Left forelimb (tissue), 1 donor: ENCODE results near the gene CNTN2.

ENCODE experiments used
- DNase-seq: peaks from one replicate; pipeline ENCODE4 v3.0.0-alpha.2; 2018; ENCODE audit warnings: low spot score

The CNTN2 gene

GRCh38 chr1:205018381-205018780 lies 24.6 kb upstream of the CNTN2 start:
- DNase-seq: no peak

DNA sequence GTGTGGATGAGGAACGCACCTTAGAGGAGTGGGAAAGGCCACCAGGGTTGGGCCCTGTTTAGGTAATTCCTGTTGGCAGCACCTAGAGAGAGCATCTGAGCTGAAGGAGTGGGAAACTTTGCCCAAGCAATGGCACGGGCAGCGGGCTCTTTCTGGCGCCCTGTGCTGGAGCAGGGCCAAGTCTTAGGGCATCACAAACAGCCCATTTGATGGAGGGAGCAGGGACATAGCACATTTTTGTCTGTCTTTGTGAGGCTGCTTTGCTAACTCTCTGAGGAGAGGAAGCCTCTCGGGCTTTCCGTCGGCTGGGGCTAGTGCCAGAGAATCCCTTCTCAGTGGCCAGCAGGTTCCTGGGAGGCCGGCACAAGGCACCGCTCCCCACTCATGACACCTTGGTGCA lies 22.5 kb upstream of the CNTN2 start:
- DNase-seq: no peak

- DNase-seq: no peak
Measured at GRCh38 chr1:205024679-205025078, 18.3 kb upstream of the CNTN2 start.

DNA sequence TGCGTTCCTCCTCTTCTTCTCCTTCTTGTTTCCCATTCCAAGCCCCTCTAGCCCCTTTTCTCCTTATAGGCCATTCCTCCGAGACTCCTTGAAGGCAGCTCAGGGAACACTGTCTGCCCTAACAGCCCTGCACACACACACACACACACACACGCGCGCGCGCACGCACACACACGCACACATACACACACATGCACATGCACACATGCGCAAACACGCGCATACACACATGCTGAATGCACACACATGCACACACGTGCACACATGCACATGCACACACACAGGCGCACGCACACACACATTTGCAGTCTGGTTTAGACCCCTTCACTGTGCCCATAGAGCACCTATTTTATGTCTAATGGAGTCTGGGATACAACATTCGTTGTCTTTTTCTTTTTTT lies 17.8 kb upstream of the CNTN2 start:
- no peak for DNase-seq

DNA sequence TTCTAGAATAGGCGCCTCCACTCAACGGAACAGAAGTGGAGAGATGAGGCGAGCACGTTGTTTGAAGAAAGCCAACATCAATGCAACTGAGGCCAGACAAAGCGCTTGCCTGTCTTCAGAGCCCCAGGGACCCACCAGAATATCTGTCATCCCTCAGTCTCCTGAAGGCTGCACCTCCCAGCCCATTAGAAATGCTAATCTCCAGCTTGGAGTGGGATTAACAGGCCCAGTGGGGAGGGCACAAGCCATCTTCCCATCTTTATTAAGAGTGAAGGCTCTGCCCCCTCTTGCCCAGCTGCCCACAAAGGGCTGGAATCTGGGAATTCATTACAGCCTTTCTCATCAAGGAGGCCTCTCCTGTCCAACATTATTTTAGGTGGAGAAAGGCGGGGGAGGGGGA lies 16.8 kb upstream of the CNTN2 start:
- DNase-seq: no peak

DNA sequence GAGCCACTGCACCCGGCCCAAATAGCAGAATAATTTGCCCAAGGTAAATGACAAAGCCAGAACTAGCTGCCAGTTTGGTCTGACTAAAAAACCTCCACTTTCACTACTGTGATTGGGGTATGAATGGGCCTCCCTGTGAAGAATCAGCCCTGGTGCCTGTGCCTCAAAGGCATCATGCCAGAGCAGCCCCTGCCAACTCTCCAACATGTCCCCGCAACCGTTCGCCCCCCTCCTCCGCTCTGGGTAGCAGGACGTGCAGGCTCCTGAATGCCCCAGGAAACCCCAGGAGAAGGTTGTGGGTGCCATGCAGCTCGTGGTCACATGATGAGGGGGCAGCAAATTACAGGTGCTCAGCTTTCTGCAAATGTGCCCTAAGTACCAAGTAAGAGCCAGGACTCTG lies 14.6 kb upstream of the CNTN2 start:
- DNase-seq: no peak

GRCh38 chr1:205028924-205029323 lies 14.1 kb upstream of the CNTN2 start:
- no peak for DNase-seq

DNA sequence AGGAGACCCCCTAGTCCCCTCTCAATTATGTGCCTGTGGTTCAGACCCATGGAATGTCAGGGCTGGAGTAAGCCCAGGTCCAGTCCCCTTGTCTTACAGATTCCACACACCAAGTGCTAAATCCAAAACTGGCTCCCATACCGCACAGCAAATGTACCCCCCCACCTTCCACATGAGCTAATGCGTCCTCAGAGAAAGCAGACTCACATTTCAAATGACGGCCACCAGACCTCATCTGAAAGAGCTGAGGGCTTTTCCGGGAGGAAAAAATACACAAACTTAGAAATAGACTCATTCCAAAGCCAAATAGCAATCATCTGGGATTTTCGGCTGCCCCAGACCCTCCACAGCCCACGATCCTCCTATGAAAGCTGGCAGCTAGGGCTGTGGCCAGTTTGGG lies 12.8 kb upstream of the CNTN2 start:
- no peak for DNase-seq

DNA sequence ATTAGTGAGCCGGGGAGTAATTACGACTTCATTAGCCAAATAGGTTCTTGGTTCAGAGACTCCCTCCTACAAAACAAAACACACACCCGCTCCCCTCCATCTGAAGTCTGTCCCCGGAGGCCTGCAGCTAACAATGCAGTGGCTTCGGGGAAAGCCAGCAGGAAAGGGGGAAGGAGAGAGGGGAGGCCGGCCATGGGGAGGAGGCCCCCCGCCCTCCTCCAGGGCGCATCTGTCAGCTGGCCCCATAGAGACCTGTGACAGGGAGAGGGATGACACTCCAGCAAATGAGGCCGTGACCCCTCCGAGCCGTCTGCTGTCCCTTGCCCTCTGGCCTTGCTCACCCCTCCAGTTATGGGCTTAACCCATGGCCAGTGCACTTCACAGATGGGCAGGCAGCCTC lies 12.1 kb upstream of the CNTN2 start:
- no peak for DNase-seq

DNA sequence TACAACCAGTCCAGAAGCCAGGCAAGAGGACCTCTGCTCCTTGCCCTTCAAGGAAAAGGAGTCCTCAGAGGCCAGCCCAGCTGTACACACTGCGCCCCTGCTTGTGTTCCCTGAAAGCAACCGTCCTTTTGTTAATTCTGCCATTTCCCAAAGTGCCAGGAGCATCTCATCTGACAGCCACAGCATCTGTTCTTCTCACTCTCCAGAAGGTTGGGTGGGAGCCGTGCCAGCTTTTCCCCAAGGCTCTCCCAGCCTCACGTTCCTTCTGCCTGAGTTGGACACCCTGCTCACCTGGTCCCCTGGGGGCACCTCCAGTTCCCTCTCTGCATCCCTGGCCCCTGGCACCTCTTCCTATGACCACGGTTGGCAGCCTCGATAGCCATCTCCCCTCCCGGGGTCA lies 10.5 kb upstream of the CNTN2 start:
- DNase-seq: no peak

- no peak for DNase-seq
Measured at GRCh38 chr1:205037539-205037938, 5.5 kb upstream of the CNTN2 start.

GRCh38 chr1:205038132-205038786 lies 4.8 kb upstream of the CNTN2 start:
- no peak for DNase-seq

- no peak for DNase-seq
Measured at GRCh38 chr1:205041001-205041715, 1.9 kb upstream of the CNTN2 start.

- no peak for DNase-seq
Measured at GRCh38 chr1:205041998-205042910, 758 bp upstream of the CNTN2 start.

DNA sequence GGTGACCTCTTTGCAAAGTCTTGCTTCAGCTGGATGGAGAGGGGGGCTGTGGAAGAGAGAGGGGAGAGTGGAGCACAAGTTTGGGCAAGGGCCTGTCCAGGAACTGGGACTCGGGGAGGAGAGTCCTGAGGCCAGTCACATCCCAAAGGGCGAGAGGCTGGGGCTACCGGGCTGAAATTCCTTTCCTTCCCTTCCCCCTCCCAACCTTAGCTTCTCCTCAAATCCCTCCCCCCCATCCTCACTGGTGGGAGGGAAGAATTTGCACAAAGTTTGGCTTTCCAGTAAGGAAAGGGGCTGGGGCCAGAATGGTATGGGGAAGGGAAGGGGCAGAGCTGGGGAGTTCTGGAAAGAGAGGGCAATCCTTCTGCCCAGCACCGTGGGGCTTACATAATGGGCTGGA lies 854 bp downstream of the CNTN2 start:
- DNase-seq: no peak

- DNase-seq: no peak
Measured at GRCh38 chr1:205044741-205045140, 1.7 kb downstream of the CNTN2 start.

GRCh38 chr1:205045146-205045545 lies 2.1 kb downstream of the CNTN2 start:
- no peak for DNase-seq

DNA sequence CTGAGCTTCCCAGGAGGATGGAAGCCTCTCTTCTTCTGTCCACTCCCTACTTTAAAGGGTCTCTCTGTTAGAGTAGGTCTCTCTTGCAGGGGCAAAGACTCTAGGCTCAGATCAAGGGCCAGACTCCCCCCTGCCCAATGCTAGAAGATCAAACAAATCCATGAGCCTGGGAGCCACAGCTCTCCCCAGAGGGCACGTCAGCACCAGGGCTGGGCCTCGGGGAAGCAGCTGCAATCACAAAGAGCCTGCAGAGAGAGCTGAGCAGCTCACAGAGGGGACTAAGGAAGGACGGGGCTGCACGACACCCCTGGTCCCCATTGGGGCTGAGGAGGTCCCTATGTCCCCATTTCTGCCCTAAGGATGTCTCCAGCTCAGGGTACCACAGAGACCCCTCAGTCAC lies 3.9 kb downstream of the CNTN2 start:
- DNase-seq: no peak

GRCh38 chr1:205047764-205048231 lies 4.8 kb downstream of the CNTN2 start:
- no peak for DNase-seq

DNA sequence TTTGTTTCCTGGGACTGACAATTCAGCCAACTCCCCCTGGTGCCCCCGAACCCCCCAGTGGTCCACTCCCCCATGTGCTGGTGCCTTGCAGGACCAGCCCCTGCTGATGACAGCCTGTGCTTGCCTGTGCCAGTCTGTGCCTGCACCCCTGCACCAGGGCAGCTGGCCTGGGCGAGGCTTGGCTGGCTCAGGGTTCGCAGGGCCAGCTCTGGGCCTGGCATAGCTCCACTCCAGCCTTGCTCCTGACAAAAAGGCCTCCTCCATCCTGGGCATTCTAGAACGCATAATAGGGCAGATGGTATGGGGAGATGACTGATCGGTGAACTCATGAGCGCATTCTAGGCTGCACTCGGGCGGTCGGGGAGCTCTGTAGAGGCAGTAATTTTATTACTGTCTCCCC lies 5.4 kb downstream of the CNTN2 start:
- no peak for DNase-seq

- DNase-seq: no peak
Measured at GRCh38 chr1:205049479-205049878, 6.5 kb downstream of the CNTN2 start.

DNA sequence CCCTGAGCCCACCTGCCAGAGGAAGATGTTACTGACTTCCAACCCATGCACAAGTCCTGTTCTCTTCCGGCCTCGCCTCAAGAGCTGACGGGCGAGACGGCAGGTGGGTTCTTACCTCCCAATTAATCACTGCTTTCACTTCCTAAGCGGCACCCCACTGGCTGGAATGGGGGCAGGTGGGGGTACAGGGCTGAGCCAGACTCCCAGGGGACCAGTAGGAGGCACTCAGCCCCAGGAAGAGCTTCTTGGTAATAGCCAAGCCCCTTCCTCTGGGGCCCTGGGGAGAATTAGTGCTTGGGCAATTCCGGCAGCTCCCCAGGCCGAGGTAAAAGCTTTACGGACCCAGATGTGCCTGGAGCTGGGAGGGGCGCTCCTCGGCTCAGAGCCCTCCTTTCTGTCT lies 9.7 kb downstream of the CNTN2 start:
- no peak for DNase-seq

- DNase-seq: no peak
Measured at GRCh38 chr1:205053296-205053695, 10.3 kb downstream of the CNTN2 start.
